Measurements from ENCODE around the gene TMEM187.

Gene TMEM187

GRCh38 chrX:153934762-153935325 lies 37.7 kb upstream of the TMEM187 start, which contains the start of gene NAA10:
Gene NAA10, minus strand, starts transcription at chrX:153935037. Its CDS starts 133 bp downstream, at chrX:153934904.
- DNase-seq (ENCODE audit: low read depth in 3 of 3) = peak in 1 of 3 experiments; percentile 64

- no peak for DNase-seq (ENCODE audit: low read depth in 3 of 3)
Measured at GRCh38 chrX:153935326-153935851, 37.2 kb upstream of the TMEM187 start.

GRCh38 chrX:153937056-153937455 lies 35.5 kb upstream of the TMEM187 start:
- no peak for DNase-seq (ENCODE audit: low read depth in 3 of 3)

GRCh38 chrX:153938226-153938786 lies 34.2 kb upstream of the TMEM187 start:
- no peak for DNase-seq (ENCODE audit: low read depth in 3 of 3)

- DNase-seq (ENCODE audit: low read depth in 3 of 3) = no peak
Measured at GRCh38 chrX:153939573-153939972, 33.0 kb upstream of the TMEM187 start.

GRCh38 chrX:153941336-153942252 lies 31.0 kb upstream of the TMEM187 start:
- DNase-seq (ENCODE audit: low read depth in 3 of 3) = no peak

GRCh38 chrX:153944140-153944799 lies 28.3 kb upstream of the TMEM187 start, which contains the start of gene RENBP:
Gene RENBP, minus strand, starts transcription at chrX:153944643. Its CDS starts 33 bp downstream, at chrX:153944610.
- no peak for DNase-seq (ENCODE audit: low read depth in 3 of 3)

GRCh38 chrX:153944800-153945150 lies 27.8 kb upstream of the TMEM187 start:
- no peak for DNase-seq (ENCODE audit: low read depth in 3 of 3)

- DNase-seq (ENCODE audit: low read depth in 3 of 3) = no peak
Measured at GRCh38 chrX:153945956-153946943, 26.3 kb upstream of the TMEM187 start.

GRCh38 chrX:153947009-153947769 lies 25.4 kb upstream of the TMEM187 start:
- DNase-seq (ENCODE audit: low read depth in 3 of 3) = peak in 2 of 3 experiments; percentile 47 to 75

- DNase-seq (ENCODE audit: low read depth in 3 of 3) = no peak
Measured at GRCh38 chrX:153948002-153948466, 24.5 kb upstream of the TMEM187 start.

- DNase-seq (ENCODE audit: low read depth in 3 of 3) = no peak
Measured at GRCh38 chrX:153948847-153949805, 23.4 kb upstream of the TMEM187 start.

- no peak for DNase-seq (ENCODE audit: low read depth in 3 of 3)
Measured at GRCh38 chrX:153950127-153950526, 22.4 kb upstream of the TMEM187 start.

- DNase-seq (ENCODE audit: low read depth in 3 of 3) = no peak
Measured at GRCh38 chrX:153951683-153952372, 20.7 kb upstream of the TMEM187 start.

- no peak for DNase-seq (ENCODE audit: low read depth in 3 of 3)
Measured at GRCh38 chrX:153952373-153953026, 20.1 kb upstream of the TMEM187 start.

GRCh38 chrX:153953342-153953830 lies 19.2 kb upstream of the TMEM187 start:
- peak in 2 of 3 experiments; percentile 57 to 73 for DNase-seq (ENCODE audit: low read depth in 3 of 3)

- DNase-seq (ENCODE audit: low read depth in 3 of 3) = no peak
Measured at GRCh38 chrX:153953892-153954557, 18.5 kb upstream of the TMEM187 start.

Data from stimulated activated CD4-positive, alpha-beta T cell treated with anti-CD3 and anti-CD28 coated beads, TNF-alpha, amount 100 ng/mL, for 24 hours (primary cell).